Measurements from ENCODE around the gene TRAF6.
"Not testable (repeated sequence)": the region's sequence is repeated elsewhere in the genome, so short reads cannot be mapped to it uniquely, and the experiment has no call there.

TRAF6 gene

DNA sequence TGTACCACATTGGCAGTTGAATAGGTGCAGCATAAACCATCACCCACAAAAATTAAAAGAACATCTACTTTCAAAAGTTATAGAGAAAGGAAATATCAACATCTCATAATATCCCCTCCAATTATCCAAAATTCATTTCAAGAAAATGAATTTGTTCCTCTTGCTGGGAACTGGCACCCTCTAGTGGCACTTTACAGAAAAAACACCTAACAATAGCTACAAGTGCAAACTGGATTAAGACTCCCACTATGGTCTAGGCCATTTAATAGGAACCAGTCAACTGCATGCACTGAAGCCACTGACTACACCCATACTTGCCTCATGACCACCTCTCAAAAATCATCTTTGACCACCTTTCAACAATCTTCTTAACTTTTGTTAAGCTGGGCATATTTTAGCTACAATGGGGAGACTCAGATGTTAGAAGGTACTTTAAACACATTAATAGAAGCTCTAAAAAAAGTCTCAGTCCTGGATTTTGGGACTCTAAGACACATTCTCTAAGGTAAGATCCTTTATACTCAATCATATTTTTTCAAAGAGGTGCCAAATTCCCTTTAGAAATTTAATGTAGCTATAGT, 17.3 kb downstream of the TRAF6 start:
- no peak for DNase-seq

DNA sequence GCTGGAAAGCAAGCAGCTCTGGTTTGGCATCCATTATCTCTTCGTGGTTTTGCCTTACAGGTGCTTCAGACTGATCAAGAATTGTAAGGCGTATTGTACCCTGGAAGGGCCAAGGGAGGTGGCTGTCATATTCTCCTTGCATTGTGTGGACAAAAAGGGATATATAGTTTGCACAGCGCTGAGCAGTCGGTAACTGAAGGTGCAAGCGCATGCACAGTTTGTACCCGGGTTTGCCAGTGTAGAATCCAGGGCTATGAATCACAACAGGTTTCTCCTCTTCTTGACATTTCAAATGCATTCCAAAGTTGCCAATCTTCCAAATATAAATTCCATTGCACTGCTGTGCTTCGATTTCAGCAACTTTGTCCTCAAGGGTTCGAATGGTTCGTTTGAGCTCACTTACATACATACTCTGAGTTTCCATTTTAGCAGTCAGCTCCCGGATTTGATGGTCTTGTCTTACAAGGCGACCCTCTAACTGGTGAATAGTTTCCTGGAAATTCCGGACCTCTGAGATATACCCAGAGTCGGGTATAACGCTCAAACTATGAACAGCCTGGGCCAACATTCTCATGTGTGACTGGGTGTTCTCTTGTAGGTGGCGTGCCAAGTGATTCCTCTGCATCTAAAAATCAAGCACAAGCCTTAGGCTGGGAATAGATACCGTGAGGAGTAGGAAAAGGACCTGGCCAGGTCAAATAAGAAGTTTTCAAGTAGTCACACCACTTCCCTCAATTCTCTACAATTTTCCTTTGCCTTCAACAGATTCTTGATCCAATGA, 19.9 kb downstream of the TRAF6 start:
- DNase-seq = no peak

DNA sequence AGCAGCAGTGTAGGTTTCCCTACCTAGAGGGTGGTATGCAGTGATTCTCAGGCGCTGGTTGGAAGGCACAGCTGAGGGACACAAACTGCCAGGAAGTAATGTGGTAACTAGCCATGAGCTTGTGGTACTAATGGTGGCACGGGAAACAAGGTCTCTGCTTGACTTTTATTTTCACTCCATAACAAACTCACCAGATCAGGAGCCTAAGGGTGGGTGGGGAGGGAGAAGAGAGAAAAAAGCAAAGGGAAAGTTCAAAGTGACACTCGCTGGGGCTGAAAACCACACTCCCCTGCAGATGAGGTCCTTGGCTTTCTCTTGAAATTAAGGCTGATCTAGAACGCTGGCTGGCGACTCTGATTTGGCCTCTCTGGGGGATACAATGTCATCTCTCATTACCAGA, 22.0 kb downstream of the TRAF6 start:
- no peak for DNase-seq

DNA sequence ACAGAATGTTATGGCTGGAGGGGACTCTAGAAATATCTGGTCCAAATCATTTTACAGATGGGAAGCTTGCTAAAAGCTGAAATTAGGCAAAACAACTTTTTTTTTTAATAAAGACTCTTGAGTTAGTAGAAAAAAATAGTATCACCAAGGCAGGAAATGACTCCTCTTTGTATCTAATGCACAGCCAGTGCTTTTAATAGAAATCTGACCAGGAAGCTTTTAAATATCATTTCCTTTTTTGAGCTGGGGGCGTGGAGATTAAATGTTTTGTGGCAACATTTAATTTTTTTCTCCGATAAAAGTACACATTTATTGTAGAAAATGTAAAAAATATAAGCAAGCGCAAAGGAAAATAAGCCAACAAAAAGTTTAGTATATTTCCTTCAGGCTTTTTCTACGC, 22.5 kb downstream of the TRAF6 start:
- no peak for DNase-seq

DNA sequence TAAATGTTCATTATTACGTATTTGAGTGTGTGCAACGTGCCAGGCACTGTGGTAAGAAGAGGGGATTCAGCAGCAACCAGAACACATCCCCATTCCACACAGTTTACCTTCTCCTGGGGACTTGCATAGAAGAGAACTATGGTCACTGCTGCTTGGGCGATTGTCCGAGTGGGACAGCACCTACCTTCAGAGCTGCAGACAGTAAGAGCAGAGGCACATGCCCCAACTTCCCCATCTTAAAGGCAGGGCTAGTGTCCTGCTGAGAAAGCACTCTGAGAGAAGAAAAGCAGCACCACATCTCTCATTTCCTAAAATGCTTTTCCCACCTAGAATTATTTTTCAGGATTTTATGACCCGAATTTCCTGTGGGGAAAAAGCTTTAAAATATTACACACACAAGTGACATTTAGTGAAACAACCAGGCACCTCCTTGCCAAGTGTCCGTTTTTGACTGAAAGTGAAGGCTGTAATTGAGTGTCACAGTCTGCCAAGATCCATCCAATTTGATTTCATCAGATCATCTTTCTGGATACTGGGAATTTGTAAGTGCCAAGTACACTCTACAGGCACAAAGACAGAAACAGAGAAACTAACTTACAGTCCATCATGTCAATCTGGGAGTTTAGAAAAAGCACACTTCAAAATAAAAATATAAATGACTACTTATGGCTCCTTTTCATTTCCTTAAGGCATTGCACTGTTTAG, 24.6 kb downstream of the TRAF6 start:
- no peak for DNase-seq

DNA sequence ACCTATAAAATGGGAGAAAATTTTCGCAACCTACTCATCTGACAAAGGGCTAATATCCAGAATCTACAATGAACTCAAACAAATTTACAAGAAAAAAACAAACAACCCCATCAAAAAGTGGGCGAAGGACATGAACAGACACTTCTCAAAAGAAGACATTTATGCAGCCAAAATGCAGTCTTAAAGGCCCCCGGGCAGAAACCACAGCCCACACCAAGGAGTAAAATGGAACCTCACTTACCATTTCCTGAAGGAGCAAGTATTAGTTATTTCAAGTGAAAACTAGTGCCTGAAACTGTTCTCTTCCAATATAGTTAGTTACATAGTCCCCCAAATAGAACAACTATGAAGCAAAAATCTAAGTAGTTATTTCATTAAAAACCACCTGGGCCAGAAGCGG, 27.0 kb downstream of the TRAF6 start:
- DNase-seq = not testable (repeated sequence)

DNA sequence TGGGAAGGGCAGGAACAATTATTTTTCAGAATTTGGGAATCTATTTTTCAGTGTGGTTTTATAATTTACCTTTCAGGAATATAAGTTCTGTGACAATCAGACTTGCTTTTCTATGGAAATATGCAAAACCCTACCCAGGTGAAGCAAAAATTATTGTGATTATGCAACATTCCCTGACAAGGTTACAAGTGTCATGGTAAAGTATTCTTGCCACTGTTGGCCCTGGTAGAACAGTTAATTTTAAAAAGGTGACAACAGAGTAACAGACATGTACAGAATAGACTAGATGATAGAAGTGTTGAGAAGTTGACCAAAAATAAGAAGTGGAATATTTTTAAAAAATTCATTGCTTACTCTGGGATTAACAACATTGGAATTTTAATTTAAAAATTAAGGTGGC, 29.2 kb downstream of the TRAF6 start:
- no peak for DNase-seq

DNA sequence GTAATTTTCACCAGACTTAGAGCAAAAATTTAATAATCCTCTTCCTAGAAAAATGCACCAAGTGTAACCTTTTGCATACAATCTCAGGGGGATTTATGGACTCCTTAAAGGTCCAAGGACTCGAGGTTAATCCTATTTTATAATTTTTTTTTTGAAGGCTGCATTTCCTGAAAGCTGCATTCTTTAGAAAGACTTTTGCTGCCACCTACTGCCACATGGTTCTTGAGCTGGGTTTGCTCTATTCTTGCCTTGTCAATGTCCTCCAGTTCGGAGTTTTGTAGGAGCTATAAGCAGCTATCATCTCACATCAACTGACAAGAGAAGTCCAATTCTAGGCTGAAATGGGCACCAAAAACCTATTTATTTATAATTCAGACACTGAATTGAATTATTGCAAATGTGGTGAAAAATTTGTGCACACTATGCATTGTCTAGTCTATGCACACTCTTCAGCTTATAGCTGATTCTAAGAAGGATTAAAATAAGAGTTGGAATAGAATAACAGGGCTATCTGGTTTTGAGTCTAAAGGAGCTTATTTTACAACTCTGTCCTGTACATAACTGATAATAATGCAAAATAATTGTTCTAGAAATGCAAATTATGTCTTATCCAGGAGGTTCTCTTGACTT, 31.3 kb downstream of the TRAF6 start:
- peak; percentile 13 for DNase-seq

DNA sequence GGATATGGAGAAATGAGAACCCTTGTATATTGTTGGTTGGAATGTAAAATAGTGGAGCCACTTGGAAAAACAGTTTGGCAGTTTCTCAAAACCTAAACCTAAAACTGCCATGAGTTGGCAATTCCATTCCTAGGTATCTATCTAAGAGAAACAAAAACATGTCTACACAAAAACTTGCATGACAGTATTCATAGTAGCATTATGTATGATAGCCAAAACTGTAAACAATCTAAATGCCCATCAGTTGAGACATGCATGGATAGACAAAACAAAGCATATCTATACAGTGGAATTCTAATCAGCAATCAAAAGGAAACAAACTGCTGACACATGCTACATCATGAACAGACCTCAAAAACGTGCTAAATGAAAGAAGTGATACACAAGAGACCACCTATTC, 34.9 kb downstream of the TRAF6 start:
- DNase-seq = no peak

DNA sequence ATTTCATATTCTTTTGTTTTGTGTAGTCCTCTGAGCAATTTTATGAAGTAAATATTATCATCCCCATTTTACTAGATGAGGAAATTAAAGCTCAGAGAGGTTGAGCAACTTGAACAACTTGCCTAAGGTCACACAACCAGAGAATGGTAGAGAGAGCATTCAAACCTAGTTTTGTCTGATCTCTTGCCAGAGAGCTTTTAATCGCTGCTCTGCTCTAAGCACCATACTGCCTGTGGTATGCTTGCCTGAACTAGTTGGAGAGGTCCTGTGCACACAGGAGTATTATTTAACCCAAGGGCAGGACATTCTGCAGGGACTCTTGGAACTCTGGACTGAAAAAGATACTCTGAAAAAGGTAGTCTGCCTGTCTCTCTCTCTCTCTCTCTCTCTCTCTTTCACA, 38.5 kb downstream of the TRAF6 start:
- DNase-seq = no peak

DNA sequence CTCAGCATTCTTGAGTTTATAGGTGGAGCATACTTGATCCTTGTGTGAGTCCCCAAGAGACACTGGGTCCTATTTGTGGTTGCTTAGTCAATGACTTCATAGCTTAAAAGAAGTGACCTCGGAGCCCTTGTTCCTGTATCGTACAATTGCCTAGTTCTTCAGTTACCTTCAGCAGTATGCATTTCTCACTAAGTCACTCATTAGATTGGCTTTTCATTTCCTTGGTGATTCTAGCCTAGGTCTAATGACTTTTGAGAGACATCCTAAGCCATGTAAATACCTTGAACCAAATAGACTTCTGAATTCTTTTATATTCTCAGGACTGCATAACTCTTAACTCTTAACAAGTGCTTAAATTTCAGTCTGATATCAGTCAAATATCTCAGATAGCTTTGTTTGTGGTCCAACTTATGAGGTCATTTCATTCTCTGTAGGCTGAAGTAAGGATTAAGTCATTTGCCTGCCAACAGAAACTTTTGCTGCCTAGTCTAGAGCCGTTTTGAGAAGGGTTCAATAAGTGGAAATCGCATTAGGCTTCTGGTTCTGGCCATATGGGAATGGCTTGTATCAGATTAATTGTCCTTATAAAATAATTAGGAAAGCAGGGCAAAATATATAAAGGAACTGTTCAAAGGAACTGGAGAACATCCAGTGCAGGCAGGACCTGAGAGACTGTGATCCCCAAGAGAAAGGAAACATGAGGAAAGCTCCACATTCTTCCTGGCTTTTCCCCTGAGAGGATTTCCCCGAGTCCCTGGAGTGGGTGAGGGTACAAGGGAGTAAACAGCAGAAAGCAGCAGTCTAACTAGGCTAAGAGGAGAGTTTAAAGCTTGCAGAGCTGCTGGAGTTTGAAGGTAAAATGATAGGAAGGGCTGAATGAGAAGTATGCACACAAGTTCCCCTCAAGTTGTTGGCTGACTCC, 39.9 kb downstream of the TRAF6 start:
- DNase-seq = no peak

DNA sequence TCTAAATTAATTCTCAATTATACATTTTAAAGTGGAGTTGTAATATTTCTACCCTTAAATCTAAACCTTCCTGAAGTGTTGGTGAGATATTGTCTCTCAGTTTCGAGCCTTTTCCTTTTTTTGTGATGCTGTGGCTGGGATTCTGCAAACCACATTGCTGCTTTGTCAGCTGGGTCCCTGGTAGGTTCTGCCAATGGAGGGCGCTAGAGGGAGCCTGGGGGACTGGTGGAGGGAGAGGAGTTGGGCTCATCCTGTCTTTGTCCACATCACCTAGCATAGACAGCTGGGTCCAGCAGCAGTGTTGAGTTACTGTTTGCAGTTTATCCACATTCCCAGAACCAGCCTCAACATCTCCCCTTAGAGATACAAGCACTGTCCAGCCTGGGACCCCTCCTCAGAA, 41.0 kb downstream of the TRAF6 start:
- peak; percentile 9 for DNase-seq

DNA sequence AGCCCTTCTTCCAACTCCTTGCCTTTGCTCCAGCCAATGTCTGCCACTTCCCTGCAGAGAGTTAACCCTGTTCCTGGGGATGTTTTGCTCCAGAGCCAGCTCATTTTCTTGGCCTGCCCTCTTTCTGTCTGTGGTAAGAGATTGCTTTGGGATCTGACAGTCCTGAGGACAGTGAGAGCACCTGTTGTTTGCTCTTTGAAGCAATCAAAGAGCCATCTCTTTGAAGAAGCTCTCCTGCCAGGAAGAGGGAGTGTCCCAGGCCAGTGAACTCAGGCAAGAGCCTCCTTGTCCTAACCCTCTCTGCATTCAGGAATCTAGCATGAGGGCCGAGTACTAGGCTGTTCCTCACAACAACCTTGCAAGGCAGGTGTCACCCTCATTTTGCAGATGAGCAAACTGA, 42.2 kb downstream of the TRAF6 start:
- DNase-seq = no peak

DNA sequence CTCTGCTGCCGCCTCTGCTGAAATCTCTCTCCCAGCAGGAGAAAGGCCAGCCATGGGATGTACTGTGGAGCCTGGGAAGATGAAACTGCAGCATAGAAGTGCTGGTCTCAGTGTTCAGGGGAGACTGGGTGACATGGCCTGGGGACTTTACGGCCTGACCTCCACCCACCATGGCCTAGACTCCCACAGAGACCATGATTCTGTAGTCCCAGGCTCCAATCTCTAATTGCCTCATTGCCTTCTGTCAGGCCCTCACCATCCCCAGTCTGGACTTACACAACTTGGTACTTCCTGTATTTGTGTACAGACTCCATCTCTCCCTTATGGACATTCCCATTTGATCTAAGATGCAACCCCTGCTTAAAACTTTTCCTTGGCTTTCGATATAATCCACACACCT, 43.1 kb downstream of the TRAF6 start:
- DNase-seq = no peak

DNA sequence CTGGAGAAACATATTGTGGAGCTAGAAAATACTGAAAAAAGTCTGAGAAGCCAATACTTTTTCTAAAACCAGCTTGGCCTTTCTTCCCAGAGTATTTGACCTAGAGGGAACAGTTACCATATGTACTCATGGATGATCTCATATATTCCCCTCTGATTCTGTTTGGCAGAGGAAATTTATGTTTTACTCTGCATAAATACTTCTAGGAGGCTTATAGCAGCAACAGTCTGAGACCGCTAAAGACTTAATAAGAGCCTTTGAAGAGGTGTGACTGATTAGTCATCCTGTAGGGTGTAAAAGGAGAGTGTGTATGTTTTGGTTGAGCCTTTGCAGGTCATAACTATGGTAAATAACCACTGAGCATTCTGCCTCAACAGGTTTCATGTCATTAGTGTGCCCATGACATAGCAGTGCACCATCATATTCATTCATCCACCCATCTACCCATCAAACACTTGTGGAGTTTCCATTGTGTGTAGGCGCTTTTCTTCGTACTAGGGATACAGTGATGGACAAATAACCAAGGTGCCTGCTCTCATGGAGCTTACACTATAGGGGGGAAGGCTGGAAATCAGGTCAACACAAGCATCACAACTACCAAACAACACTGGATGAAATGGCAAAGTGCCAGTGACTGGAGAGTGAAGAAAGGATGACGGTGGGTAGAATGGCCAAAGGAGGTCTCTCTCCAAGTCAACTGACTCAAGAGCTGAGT, 44.5 kb downstream of the TRAF6 start:
- no peak for DNase-seq

DNA sequence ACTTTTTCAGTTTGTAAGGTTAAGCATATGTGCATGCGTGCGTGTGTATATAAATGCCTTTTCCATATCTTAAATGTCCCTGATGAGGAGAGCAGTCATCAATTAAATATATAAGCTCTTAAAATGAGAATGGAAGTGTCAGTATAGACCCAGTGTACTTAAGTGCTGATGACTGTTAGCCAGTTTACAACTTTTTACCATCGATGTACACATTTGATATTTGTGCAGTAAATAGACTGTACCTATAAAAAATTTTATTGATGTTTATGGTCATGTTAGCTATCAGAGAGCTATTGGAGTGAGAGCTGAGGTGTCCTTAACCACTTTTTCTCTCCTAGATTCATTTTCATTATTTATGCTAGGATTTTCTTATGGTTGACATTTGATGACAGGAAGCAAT, 45.4 kb downstream of the TRAF6 start:
- no peak for DNase-seq

DNA sequence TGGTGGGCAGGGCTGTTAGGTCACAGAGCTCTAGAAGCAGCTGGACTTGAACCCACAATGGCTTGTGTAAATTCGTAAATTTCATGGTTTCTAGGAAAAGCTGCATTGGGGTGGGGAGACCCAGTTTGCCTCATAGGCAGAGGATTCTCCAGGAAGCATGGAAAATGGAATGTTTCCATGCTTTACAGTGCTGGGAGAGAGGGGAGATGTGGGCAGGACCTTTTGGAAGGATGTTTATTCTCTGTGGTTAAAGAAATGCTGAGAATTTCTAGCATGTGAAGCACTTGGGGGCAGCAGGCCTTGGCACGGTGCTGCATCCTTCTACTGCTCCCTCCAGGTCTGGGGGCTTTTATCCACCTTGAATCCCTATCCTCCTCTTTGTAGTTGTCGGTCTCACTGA, 46.3 kb downstream of the TRAF6 start:
- DNase-seq = no peak

DNA sequence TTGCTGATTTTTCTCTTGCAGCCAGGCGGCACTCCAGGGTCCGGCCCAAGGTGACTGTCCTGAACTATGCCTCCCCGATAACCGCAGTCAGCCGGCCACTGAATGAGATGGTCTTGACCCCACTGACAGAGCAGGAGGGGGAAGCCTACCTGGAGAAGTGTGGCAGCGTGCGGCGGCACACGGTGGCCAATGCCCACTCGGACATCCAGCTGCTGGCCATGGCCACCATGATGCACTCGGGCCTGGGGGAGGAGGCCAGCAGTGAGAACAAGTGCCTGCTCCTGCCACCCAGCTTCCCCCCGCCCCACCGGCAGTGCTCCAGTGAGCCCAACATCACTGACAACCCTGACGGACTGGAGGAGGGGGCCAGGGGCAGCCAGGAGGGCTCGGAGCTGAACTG, 47.8 kb downstream of the TRAF6 start:
- no peak for DNase-seq

DNA sequence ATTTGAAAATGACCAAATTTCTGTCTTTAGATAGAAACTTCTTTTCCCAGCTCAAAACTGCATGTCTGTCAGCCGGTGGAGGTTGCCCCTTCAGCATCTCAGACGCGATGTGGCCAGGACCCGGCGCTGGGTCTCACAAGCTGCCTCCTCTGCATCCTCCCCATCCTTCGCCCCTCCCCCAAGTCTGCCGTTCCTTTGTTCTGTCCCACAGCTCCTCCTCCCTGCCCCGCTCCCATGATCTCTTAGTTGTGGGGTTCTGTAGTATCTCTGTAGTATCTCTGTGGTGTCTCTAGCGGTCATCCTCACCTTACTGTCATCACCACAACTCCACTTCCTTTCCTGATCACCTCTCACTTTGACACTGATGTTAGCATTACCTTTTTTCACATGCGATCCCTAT, 49.9 kb downstream of the TRAF6 start:
- no peak for DNase-seq

DNA sequence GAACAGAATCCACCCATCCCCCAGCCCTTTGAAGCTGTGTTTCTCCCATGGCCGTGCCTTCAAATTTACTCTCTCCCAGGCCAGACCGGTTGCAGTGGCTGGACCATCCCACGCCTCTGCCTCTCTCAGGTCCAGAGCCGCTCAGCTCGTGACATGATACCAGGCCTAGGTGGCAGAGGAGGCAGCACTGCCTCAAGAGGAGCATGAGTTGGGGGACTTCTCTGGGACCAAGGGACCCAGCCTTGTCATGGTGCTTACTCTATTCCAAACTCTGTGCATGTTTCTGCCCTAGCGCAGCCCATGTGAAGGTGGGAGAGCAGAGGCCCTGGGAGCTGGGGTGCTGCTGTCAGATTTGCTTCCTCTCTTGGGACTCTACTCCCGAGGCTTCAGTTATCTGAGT, 51.0 kb downstream of the TRAF6 start:
- DNase-seq = no peak

DNA sequence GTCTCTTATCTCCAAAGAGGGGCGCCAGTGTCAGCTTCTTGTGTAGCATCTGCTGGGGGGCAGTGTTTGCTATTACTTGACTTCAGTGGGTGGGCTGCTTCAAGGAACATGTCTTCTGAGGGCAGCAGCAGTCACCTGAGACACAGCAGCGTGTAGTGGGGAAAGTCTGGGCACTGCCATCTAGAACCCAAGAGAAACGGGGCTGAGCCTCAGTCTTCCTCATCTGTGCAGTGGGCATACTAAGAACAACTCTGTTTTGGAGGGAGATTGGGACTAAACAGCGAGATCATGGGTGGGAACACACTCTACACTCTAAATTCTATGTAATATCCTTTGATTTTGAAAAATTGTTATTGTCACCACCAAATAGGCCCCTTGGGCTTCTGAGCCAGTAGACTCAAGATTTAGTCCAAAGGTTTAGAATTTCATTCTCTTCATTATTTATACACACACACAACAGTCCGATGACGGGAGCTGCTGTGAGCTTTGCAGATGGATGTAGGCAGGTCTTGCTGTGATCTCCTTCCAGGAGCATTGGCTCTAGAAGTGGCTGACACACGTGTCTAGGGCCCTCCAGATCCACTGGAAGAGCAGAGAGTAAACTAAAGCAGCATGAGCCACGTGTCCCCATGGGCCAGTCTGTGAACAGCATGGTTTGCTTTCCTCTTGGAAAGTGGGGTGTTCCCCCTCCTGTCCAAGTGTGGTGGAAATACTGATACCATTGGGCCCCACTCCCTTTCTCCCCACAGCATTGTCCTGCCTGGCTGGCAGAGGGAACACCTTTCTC, 51.8 kb downstream of the TRAF6 start:
- DNase-seq = no peak

All from activated CD4-positive, alpha-beta T cell treated with anti-CD3 and anti-CD28 coated beads, Interleukin-2, amount 50 U/mL, for 1 hour (primary cell).